ENCODE measurements around the gene HECTD1.
"Not testable (repeated sequence)": the region's sequence is repeated elsewhere in the genome, so short reads cannot be mapped to it uniquely, and the experiment has no call there.

The HECTD1 gene

GRCh38 chr14:31206536-31207286 lies 882 bp downstream of the HECTD1 start:
- peak; percentile 42 for ATAC-seq
- H3K4me1 Mint-ChIP-seq = peaks cover 41% of the 10 kb centered on the region
- peak overlapping the region; percentile 92 for H3K4me3 Mint-ChIP-seq
- peaks cover 65% of the 10 kb centered on the region for H3K36me3 Mint-ChIP-seq
- DNase-seq (ENCODE audit: low spot score in 2 of 2) = peak; percentile 55 to 87
- no peaks in the 10 kb centered on the region for H3K9me3 Mint-ChIP-seq
- peak overlapping the region; percentile 99 for H3K27ac Mint-ChIP-seq

DNA sequence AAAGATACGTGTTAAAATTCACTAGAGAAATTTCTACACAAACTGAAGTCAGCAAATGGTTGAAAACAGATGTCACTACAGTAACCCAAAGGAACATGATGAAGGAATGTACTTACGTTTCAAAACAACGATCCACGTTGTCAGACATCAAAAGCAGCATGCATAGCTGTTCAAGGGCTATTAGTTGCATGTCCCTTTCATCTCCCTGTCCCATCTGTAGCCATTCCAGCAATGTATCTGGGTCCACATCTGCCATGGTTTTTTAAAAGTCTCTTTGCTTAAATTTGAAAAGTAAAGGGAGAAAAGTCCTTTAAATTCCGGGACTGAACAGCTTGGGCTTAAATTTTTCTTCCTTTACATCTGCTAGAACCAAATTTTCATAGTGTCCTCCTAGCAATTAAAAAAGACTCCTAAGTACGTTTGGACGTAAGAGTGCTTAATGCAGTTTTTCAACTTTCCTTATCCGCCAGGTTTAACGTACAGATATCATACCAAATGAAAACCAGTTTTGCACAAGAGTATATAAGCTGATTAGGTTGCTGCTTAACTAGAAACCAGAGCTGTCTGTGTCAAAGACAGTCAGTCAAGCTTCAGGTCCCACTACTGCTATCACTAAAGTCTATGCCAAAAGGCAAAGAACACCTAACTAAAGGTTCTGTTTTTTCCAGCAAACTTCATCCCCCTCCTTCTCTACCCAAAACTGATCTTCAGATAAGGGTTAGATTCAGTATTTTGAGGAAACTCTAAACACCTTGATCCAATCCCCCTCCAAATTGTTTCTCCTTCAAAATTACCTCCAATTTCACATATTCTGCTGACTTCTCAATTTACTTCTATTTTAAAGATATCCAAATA lies 1.7 kb downstream of the HECTD1 start:
- DNase-seq (ENCODE audit: low spot score in 2 of 2) = no peak
- peak overlapping the region; percentile 99 for H3K27ac Mint-ChIP-seq
- H3K4me1 Mint-ChIP-seq = peaks cover 39% of the 10 kb centered on the region
- no peak for ATAC-seq
- H3K9me3 Mint-ChIP-seq = no peaks in the 10 kb centered on the region
- peaks cover 73% of the 10 kb centered on the region for H3K36me3 Mint-ChIP-seq
- peak overlapping the region; percentile 92 for H3K4me3 Mint-ChIP-seq

DNA sequence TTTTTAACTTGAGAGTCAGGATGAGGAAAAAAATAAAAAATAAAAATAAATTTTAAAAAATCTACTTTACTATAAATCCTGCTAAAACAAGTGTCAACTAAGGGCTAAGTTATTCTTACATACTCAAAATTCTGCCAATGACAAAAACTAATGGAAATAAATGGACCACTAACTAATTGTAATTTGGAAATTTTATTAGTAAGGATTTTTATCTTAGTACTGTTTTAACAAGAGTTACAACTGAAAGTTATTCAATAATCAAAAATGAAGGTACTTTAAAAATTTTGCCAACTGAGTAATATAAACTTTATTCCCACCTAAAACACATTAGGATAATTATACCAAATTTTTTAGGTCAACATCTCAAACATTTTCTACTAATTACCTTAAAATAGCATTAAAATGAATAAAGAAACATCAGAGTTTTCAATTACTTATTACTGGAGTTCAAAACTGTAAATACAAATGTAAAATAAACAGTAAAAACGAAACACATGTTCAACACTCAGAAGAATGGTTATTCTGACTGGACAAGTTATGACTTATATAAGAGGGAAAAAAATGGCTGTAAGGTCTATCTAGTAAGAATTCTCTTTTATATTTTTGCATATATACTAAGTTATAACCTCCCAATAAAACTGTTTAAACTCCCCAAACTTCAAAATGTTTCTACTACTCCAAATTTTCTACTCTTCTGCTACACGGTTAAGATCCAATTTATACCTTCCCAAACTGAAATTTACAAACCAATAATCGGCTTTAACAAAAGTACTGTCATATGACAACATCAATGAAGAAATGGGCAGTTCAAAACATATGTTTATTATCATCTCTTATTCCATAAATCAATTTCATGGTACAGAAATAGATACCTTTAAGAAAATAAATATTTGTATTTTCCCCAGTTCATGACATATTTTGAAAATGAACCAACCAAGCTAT lies 2.7 kb downstream of the HECTD1 start:
- no peak for DNase-seq (ENCODE audit: low spot score in 2 of 2)
- Mint-ChIP-seq H3K4me3 (peak overlapping the region; percentile 92), H3K36me3 (peaks cover 83% of the 10 kb centered on the region), H3K4me1 (peaks cover 43% of the 10 kb centered on the region), H3K27ac (peak overlapping the region; percentile 27), H3K9me3 (no peaks in the 10 kb centered on the region)
- ATAC-seq = no peak

DNA sequence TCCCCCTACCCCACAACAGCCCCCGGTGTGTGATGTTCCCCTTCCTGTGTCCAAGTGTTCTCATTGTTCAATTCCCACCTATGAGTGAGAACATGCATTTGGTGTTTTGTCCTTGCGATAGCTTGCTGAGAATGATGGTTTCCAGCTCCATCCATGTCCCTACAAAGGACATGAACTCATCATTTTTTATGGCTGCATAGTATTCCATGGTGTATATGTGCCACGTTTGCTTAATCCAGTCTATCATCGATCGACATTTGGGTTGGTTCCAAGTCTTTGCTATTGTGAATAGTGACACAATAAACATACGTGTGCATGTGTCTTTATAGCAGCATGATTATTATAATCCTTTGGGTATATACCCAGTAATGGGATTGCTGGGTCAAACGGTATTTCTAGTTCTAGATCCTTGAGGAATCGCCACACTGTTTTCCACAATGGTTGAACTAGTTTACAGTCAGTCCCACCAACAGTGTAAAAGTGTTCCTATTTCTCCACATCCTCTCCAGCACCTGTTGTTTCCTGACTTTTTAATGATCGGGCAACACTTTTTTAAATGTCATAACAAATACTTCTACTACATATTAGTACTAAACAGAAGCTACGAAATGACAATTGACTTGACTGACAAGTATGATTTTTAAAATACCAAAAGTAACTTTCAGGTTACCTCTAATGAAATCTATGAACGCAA lies 3.5 kb downstream of the HECTD1 start:
- Mint-ChIP-seq H3K36me3 (peaks cover 91% of the 10 kb centered on the region), H3K4me1 (peaks cover 39% of the 10 kb centered on the region)
- not testable (repeated sequence) for H3K9me3 Mint-ChIP-seq; H3K4me3 Mint-ChIP-seq; DNase-seq (ENCODE audit: low spot score in 2 of 2); ATAC-seq; H3K27ac Mint-ChIP-seq

GRCh38 chr14:31203414-31203742 lies 4.2 kb downstream of the HECTD1 start:
- H3K27ac Mint-ChIP-seq = no peak overlapping the region
- ATAC-seq = no peak
- no peaks in the 10 kb centered on the region for H3K9me3 Mint-ChIP-seq
- no peak for DNase-seq (ENCODE audit: low spot score in 2 of 2)
- peaks cover 95% of the 10 kb centered on the region for H3K36me3 Mint-ChIP-seq
- no peak overlapping the region for H3K4me3 Mint-ChIP-seq
- H3K4me1 Mint-ChIP-seq = peaks cover 33% of the 10 kb centered on the region

DNA sequence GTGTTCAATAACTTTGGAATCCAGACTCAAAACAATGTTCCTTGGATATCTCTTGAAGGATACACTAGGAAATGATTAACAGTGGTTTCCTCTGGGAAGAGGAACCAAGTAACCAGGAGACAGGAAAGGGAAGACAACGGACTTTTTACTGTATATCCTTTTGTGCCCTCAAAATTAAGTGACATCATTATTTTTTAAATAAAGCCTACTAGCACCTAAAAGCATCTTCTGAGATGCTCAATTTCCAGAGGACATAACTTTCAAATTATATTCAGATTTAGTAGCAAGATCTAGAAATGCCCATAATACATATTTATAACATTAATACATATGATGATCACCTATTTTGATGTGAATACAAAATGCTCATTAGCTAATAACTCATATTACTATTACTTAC lies 6.5 kb downstream of the HECTD1 start:
- DNase-seq (ENCODE audit: low spot score in 2 of 2) (no peak), ATAC-seq (no peak)
- Mint-ChIP-seq H3K27ac (peak overlapping the region; percentile 19), H3K9me3 (no peaks in the 10 kb centered on the region), H3K4me3 (no peak overlapping the region), H3K36me3 (peaks cover 99% of the 10 kb centered on the region), H3K4me1 (peaks cover 40% of the 10 kb centered on the region)

- Mint-ChIP-seq H3K27ac (peak overlapping the region; percentile 19), H3K9me3 (no peaks in the 10 kb centered on the region), H3K4me3 (no peak overlapping the region), H3K36me3 (peaks cover 95% of the 10 kb centered on the region), H3K4me1 (peaks cover 36% of the 10 kb centered on the region)
- no peak for ATAC-seq
- DNase-seq (ENCODE audit: low spot score in 2 of 2) = no peak
Measured at GRCh38 chr14:31200702-31200990, 6.9 kb downstream of the HECTD1 start.

DNA sequence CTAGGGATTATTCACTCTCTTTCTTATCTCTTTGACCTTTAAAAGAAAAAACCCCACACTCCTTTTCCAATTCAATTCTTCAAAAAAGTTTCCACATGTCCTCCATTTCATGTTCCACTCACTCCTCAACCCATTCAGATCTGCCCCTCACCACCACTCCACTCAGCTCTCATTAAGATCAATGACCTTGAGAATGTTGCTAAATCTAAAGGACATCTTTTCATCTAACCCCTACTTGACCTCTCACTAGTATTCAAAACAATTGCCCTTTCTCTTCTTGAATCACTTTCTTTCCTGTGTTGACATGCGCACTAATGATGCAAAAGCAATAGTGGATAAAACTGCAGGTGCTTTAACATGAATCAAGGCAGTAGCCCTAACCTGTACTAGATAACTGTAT lies 9.9 kb downstream of the HECTD1 start:
- Mint-ChIP-seq H3K4me3 (no peak overlapping the region), H3K4me1 (peaks cover 28% of the 10 kb centered on the region), H3K27ac (no peak overlapping the region), H3K9me3 (no peaks in the 10 kb centered on the region), H3K36me3 (peaks cover 90% of the 10 kb centered on the region)
- DNase-seq (ENCODE audit: low spot score in 2 of 2) (no peak), ATAC-seq (no peak)

- no peaks in the 10 kb centered on the region for H3K9me3 Mint-ChIP-seq
- ATAC-seq (no peak), DNase-seq (ENCODE audit: low spot score in 2 of 2) (no peak)
- peaks cover 28% of the 10 kb centered on the region for H3K4me1 Mint-ChIP-seq
- H3K4me3 Mint-ChIP-seq = no peak overlapping the region
- H3K36me3 Mint-ChIP-seq = peaks cover 90% of the 10 kb centered on the region
- H3K27ac Mint-ChIP-seq = no peak overlapping the region
Measured at GRCh38 chr14:31196839-31197492, 10.6 kb downstream of the HECTD1 start.

DNA sequence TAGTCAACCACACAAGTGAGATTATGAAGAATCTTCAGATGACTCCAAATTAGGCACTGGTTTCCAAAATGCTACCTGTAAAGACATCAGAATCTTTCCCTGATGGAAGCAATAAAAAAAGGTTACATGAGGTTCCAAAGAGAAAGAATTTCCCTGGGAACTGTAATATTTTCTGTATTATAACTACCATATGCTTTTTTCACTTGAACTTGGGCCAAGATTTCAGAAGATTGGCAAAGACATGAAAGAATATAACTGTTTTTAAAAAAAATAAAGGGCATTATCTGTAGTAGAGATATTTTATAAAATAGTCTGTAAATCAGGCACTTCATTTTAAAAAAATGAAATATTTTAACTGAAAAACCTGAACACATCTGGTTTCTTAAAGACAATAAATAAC lies 12.9 kb downstream of the HECTD1 start:
- ATAC-seq = no peak
- DNase-seq (ENCODE audit: low spot score in 2 of 2) = no peak
- Mint-ChIP-seq H3K4me3 (no peak overlapping the region), H3K9me3 (no peaks in the 10 kb centered on the region), H3K36me3 (peaks cover 85% of the 10 kb centered on the region), H3K4me1 (peaks cover 15% of the 10 kb centered on the region), H3K27ac (no peak overlapping the region)

DNA sequence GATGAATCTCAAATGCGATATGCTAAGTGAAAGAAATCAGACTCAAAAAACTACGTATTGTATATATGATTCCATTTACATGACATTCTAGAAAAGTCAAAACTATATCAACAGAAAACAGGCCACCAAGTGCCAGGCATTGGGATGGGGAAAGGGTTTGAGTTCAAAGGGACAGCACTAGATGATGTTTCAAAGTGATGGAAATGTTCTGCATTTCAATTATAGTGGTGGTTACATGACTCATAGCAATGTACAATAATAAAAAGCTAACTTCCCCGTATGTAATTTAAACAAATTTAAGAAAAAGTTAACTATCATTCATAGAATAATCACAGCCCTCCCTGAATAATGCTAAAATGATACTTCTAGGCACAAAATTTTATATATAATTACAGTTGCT lies 13.5 kb downstream of the HECTD1 start:
- H3K4me1 Mint-ChIP-seq = peaks cover 16% of the 10 kb centered on the region
- H3K36me3 Mint-ChIP-seq = peaks cover 80% of the 10 kb centered on the region
- H3K4me3 Mint-ChIP-seq = no peak overlapping the region
- DNase-seq (ENCODE audit: low spot score in 2 of 2) (no peak), ATAC-seq (no peak)
- H3K27ac Mint-ChIP-seq = no peak overlapping the region
- H3K9me3 Mint-ChIP-seq = no peaks in the 10 kb centered on the region

- not testable (repeated sequence) for ATAC-seq; H3K27ac Mint-ChIP-seq; H3K4me3 Mint-ChIP-seq; H3K9me3 Mint-ChIP-seq; DNase-seq (ENCODE audit: low spot score in 2 of 2)
- peaks cover 71% of the 10 kb centered on the region for H3K36me3 Mint-ChIP-seq
- peaks cover 23% of the 10 kb centered on the region for H3K4me1 Mint-ChIP-seq
Measured at GRCh38 chr14:31192544-31192943, 15.0 kb downstream of the HECTD1 start.

- peaks cover 19% of the 10 kb centered on the region for H3K4me1 Mint-ChIP-seq
- H3K9me3 Mint-ChIP-seq = no peaks in the 10 kb centered on the region
- no peak for ATAC-seq
- H3K36me3 Mint-ChIP-seq = peaks cover 69% of the 10 kb centered on the region
- H3K4me3 Mint-ChIP-seq = no peak overlapping the region
- H3K27ac Mint-ChIP-seq = no peak overlapping the region
- DNase-seq (ENCODE audit: low spot score in 2 of 2) = no peak
Measured at GRCh38 chr14:31190717-31191263, 16.8 kb downstream of the HECTD1 start.

GRCh38 chr14:31190219-31190603 lies 17.4 kb downstream of the HECTD1 start:
- DNase-seq (ENCODE audit: low spot score in 2 of 2) (no peak), ATAC-seq (no peak)
- H3K4me1 Mint-ChIP-seq = peaks cover 21% of the 10 kb centered on the region
- peaks cover 75% of the 10 kb centered on the region for H3K36me3 Mint-ChIP-seq
- no peaks in the 10 kb centered on the region for H3K9me3 Mint-ChIP-seq
- H3K4me3 Mint-ChIP-seq = no peak overlapping the region
- no peak overlapping the region for H3K27ac Mint-ChIP-seq

All from stimulated activated effector memory CD8-positive, alpha-beta T cell treated with anti-CD3 and anti-CD28 coated beads, Interleukin-12 subunit alpha, Interleukin-12 subunit beta, amount 100 ng/mL, for 72 hours (primary cell).